PFSK-1 (cell line): ENCODE measurements around the gene PYGO1.

Experiments used
- POLR2AphosphoS5 ChIP-seq: IDR thresholded peaks from 2 replicates; pipeline ENCODE4 v1.6.1; 2012; ENCODE audit warnings: low read depth, mild to moderate bottlenecking, control low read depth, low read length, moderate library complexity
- SIN3A ChIP-seq: IDR thresholded peaks from 2 replicates; pipeline ENCODE4 v1.6.1; 2012; ENCODE audit warnings: mild to moderate bottlenecking, low read length, moderate library complexity, borderline replicate concordance; ENCODE audit not compliant: insufficient read depth
- TAF1 ChIP-seq: IDR thresholded peaks from 2 replicates; pipeline ENCODE4 v1.6.1; 2012; ENCODE audit warnings: low read length, control low read depth, borderline replicate concordance; ENCODE audit not compliant: insufficient read depth

- TF ChIP-seq TAF1 = no peak
- no peak for TF ChIP-seq SIN3A
- TF ChIP-seq POLR2AphosphoS5 = no peak
Observed at GRCh38 chr15:55601374-55601773, 13.2 kb upstream of the PYGO1 start.
